GF-D8 (cell line): ENCODE data around the gene PAPOLB.
A peak's percentile ranks its signal among the peaks of the same experiment; 100 is the strongest.

Experiments used
- DNase-seq: peaks from one replicate; lab custom pipeline; 2025; lab: John Stamatoyannopoulos, UW

Gene PAPOLB

GRCh38 chr7:4878336-4879335 is 16.8 kb upstream of the PAPOLB start:
- DNase-seq: no peak

- no peak for DNase-seq
These were observed 14.8 kb upstream of the PAPOLB start for GRCh38 chr7:4876586-4876985.

- DNase-seq: no peak
These were observed 13.6 kb upstream of the PAPOLB start for GRCh38 chr7:4875391-4875790.

DNA sequence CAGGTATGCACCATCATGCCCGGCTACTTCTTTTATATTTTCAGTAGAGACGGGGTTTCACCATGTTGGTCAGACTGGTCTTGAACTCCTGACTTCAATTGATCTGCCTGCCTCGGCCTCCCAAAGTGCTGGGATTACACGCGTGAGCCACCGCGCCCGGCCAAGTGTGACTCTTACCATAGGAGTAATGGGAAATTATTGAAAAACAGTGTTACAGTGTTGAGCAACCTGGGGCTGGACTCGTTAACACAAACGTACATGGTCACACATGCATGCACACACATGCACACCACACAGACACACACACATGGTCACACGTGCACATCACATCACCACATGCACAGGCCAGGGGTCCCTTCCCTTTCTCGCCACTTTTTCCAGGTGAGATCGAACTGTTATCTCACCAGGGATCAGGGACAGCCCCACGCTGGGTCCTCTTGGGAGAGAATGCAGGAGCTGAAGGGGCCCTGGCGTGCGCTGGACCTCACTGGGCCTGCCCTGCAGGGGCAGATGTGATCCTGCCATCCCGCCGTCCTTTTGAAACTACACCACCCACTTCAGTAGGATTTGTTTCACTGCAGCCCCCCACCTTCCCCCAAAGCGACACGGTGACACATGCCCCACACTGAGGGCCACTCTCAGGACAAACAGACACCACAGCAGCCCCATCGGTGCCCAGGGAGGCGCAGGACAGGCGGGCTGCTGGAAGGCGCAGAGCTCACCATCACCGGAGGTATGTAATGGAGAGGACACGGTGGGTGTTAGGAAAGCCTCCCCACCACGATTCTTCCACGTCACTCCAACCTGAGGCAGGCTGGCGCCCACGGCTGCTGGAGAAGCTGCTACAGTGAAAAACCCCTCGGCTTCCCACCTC is 11.5 kb upstream of the PAPOLB start:
- DNase-seq: no peak

- DNase-seq: no peak
These were observed 10.3 kb upstream of the PAPOLB start for GRCh38 chr7:4871930-4872675.

- DNase-seq: no peak
These were observed 9.3 kb upstream of the PAPOLB start for GRCh38 chr7:4871056-4871680.

- DNase-seq: no peak
These were observed 6.7 kb upstream of the PAPOLB start for GRCh38 chr7:4868493-4868892.

GRCh38 chr7:4866528-4867496 is 5.0 kb upstream of the PAPOLB start:
- no peak for DNase-seq

DNA sequence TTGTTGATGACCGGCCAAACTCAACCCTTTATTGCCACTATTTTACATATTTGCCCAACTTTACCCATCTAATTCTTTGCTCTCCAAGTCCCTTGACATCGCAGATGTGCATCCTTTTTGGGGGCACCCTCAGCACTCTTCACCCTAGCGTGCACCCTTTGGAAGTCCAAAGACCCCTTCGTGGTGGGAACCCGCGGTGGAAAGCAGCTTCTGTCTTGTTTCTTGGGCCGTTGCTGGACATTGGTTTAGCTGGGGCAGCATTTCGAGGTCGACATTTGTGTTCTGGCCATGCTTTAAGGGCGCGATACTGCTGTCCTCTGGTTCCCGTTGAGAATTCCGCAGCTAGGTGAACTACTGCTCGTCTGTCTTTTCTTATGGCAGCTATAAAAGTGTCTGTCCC is 326 bp upstream of the PAPOLB start:
- no peak for DNase-seq

DNA sequence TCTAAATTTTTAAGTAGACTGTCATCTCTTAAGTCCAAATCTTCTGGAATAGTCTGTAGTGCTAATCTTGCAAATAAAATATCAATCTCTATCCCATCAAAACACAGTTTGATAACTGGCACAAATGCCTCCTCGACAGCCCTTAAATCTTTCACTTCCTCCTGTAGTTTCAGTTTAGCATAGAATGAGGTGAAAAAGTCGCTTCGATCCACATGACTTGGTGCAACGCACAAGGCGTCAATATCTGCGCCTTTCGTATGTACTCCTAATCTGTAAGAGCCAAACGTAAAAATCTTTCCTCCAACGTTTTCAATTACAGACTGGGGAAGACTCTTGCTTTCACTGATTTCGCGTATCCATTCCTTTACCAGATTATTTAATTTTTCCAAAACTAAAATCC is 603 bp downstream of the PAPOLB start:
- DNase-seq: no peak

DNA sequence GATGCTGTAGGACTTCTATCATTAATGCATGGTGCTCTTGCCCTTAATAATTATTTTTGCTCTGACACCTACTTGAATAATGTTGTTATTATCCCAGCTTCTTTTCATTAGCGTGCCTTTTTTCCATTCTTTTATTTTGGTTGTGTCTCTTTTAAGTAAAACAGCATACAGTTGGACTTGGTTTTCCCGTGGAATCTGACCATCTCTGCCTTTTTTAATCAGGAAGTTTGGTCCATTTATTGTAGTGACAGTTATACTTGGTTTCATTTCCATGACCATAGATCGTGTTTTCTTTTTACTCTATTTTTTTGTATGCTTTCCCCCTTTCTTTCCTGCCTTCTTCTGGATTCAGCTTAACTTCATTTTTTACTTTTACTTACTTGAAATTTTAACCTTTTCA is 4.6 kb downstream of the PAPOLB start:
- DNase-seq: no peak

DNA sequence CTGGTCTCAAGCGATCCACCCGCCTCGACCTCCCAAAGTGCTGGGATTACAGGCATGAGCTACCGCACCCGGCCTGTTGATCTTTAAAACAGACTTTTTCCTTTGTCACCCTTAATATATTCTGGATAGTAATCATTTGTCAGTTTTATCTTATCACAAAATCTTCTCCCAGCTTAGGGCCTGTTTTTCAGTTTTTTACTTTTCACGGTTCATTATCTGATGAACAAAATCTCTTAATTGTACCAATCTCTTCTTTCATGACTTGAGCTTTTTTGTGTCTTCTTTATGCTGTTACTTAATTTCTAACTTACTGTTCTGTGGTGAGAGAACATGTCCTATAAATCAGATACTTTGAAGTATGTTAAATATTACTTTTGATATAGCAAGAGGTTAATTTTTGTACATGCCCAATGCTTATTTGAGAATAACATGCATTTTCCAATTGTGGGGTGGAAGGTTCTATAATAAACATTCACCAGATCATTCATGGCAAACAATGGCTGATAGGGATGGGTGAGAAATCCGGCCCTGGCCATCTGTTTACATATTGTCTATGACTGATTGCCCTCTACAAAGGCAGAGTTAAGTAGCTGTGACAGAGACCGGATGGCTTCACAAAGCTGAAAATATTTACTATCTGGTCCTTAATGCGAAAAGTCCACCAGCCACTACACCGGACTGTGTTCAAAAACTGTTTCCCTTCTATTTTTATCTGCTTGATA is 5.3 kb downstream of the PAPOLB start:
- DNase-seq: no peak

GRCh38 chr7:4854916-4855315 is 6.9 kb downstream of the PAPOLB start:
- no peak for DNase-seq

DNA sequence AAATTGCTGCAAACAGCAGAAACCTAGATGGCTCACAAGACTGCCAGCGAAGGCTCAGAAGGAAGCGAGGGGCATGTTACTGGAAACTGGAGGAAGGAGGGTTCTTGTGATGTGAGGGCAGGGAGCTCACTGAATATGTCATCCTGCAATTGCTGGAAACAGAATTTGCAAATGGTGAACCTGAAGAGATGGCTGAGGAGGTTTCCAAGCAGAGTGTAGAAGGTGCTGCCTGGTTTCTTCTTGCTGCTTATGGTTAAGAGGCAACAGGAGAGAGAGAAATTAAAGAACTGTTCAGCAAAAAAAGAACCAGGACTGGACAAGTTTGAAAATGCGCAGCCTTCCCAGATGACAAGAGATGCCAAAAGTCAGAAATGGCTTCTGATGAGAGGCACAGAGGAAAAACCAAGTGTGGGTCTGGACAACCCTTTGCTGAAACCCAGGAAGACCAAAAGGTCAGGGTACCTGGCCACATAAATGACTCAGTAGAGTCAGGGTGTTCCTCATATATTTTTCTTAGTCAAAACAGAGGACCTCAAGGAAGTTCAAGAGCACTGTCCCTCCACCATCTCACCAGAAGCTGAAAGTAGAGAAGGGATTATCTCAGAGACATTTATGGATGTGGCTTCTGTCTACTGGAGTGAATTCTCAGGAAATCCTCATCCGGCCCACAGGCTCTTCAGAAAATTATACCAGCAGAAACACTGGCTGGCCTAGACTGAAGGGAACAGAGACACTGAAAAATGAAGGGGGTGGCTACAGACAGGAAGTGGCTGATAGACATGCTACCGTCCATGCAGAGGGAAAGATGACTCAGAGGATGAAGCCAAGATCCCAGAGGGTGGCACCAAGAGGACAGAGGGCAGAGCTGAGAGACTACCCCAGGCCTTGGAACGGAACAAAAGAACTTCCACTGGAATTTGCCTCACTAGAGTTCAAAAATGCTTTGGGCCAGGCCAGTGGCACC is 10.1 kb downstream of the PAPOLB start:
- no peak for DNase-seq

DNA sequence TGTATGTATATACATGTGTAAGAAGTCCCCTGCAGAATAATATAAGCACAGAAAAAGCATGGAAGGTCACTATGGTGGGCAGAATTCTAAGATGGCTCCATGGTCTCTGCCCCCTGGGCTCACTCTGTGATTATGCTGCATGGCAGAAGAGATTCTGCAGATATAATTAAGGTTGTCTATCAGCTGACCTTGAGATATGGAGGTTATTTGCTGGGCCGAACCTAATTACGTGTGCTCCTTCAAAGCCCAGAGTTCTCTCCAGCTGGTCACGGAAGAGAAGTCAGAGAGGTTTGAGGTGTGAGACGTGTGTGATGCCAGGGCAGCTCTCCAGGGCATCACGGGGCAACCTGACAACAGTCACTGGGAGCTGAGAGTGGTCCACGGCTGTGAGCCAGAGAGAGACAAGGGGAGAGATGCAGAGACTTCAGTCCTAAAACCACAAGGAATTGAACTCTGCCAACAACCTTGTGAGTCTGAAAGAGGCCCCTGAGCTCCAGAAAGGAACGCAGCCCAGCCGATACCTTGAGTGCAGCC is 11.5 kb downstream of the PAPOLB start:
- DNase-seq: no peak

DNA sequence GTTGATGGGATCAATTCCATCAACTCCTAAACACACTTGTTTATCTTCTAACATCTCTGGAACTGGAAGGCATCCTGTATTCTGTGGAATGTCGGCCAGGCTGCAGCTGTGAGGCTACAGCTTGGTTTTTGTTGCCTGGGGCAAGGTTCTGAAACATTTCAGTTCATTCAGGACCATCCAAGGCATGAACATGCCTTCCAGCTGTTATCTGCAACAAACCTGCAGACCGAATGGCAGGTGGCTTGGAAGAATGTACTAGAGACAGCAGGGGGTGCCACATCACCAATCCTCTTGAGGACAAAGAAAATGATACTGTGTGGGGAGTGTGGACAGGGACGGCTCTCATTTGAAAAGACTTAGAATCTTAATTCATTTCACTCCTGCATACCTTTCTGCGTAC is 12.4 kb downstream of the PAPOLB start:
- peak; percentile 8 for DNase-seq

DNA sequence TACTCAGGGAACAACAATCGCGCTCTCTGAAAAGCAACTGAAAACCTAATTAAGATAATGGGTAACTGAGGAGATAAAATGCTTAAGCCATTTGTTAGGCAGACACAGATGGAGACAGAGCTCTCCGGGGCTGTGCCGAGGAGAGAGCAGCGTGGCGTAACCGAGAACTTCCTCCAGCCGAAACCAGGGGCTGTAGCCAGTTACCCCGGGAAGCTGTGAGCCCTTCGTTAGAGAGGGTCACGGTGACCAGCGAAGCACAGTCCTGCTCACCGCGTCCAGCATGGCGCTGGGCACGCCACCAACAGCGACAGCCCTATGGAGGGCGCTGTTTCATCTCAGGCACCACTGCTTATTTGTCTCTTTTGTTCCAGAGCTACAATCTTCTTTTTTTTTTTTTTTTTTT is 16.1 kb downstream of the PAPOLB start:
- no peak for DNase-seq

DNA sequence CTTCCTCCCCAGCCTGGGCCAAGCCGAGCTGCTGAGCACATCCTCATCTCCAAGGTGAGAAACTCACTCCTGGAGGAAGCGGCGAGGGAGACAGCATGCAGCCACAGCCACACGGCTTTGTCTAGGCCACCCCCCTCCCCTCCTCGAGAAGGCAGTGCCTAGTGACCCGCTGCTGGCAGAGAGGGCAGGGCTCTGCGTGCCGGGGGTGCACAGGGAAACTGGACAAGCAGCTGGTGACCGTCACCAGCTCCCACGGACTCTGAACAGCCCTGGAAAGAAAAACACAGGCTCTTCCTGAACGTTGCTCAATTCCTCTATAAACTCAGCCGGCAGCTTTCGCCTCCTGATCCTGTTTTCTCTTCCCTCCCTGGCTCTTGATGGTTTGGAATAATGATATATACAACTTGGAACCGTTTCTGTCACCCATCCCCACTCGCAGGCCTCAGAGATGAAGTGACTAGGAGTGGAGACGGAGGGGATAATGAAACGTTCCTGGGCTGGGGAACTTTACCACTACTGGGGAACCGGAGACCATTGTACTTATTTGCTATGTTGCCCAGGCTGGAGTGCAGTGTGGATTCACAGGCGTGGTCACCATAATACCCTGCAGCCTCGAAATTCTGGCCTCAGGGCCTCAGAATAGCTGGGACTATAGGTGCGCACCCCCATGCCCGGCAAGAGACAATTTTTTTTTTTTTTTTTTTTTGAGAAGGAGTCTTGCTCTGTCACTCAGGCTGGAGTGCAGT is 19.3 kb downstream of the PAPOLB start:
- DNase-seq: no peak
